ENCODE results near the gene KIF5C. TPM values are rescaled to one million over a fixed set of nuclear protein-coding genes. Genes with fewer than 3 reads are reported as not detected.

KIF5C gene
- total RNA-seq, 3 donors from 2014 or later = 2.7 to 13.3 (median 6.2) TPM

- intact Hi-C loops (cut with DNase I; ENCODE audit: low total_unique reads) = no loop called here
- Histone ChIP-seq H3K9me3 (peaks cover 0 to 16% of the 10 kb centered on the region in 2 donors), H3K27me3 (no peaks in the 10 kb centered on the region), H3K4me3 (no peak overlapping the region), H3K27ac (no peak overlapping the region), H3K4me1 (no peaks in the 10 kb centered on the region), H3K36me3 (no peaks in the 10 kb centered on the region)
- DNase-seq (ENCODE audit: low spot score in 2 of 2) = no peak
- TF ChIP-seq CTCF (IDR thresholded peaks at IDR 0.05) (no peak), POLR2AphosphoS5 (IDR thresholded peaks at IDR 0.05) (no peak), POLR2A (IDR thresholded peaks at IDR 0.05) (no peak)
These were observed 166.5 kb downstream of the KIF5C start for GRCh38 chr2:149041482-149041881.

- H3K4me1 ChIP-seq = no peaks in the 10 kb centered on the region
- no peak for TF ChIP-seq CTCF (IDR thresholded peaks at IDR 0.05)
- no peak for TF ChIP-seq POLR2A (IDR thresholded peaks at IDR 0.05)
- TF ChIP-seq POLR2AphosphoS5 (IDR thresholded peaks at IDR 0.05) = no peak
- DNase-seq (ENCODE audit: low spot score in 2 of 2) = no peak
- H3K4me3 ChIP-seq = no peak overlapping the region
- H3K9me3 ChIP-seq = peaks cover 0 to 26% of the 10 kb centered on the region in 2 donors
- H3K27me3 ChIP-seq = no peaks in the 10 kb centered on the region
- intact Hi-C loops (cut with DNase I; ENCODE audit: low total_unique reads) = no loop called here
- no peaks in the 10 kb centered on the region for H3K36me3 ChIP-seq
- H3K27ac ChIP-seq = no peak overlapping the region
These were observed 167.9 kb downstream of the KIF5C start for GRCh38 chr2:149042881-149043280.

GRCh38 chr2:149044500-149044899 lies 169.5 kb downstream of the KIF5C start:
- Histone ChIP-seq H3K4me3 (no peak overlapping the region), H3K27ac (no peak overlapping the region), H3K27me3 (no peaks in the 10 kb centered on the region), H3K4me1 (no peaks in the 10 kb centered on the region), H3K9me3 (peaks cover 0 to 26% of the 10 kb centered on the region in 2 donors), H3K36me3 (no peaks in the 10 kb centered on the region)
- DNase-seq (ENCODE audit: low spot score in 2 of 2) = no peak
- intact Hi-C loops (cut with DNase I; ENCODE audit: low total_unique reads) = no loop called here
- TF ChIP-seq POLR2A (IDR thresholded peaks at IDR 0.05) = no peak
- no peak for TF ChIP-seq POLR2AphosphoS5 (IDR thresholded peaks at IDR 0.05)
- no peak for TF ChIP-seq CTCF (IDR thresholded peaks at IDR 0.05)

- Histone ChIP-seq H3K4me3 (no peak overlapping the region), H3K36me3 (no peaks in the 10 kb centered on the region), H3K27ac (no peak overlapping the region), H3K4me1 (no peaks in the 10 kb centered on the region), H3K27me3 (no peaks in the 10 kb centered on the region), H3K9me3 (peaks cover 0 to 26% of the 10 kb centered on the region in 2 donors)
- intact Hi-C loops (cut with DNase I; ENCODE audit: low total_unique reads) = no loop called here
- no peak for TF ChIP-seq POLR2A (IDR thresholded peaks at IDR 0.05)
- no peak for TF ChIP-seq CTCF (IDR thresholded peaks at IDR 0.05)
- TF ChIP-seq POLR2AphosphoS5 (IDR thresholded peaks at IDR 0.05) = no peak
- DNase-seq (ENCODE audit: low spot score in 2 of 2) = no peak
These were observed 172.1 kb downstream of the KIF5C start for GRCh38 chr2:149047118-149047517.

GRCh38 chr2:149049142-149049541 lies 174.1 kb downstream of the KIF5C start:
- H3K4me3 ChIP-seq = no peak overlapping the region
- intact Hi-C loops (cut with DNase I; ENCODE audit: low total_unique reads) = no loop called here

More at GRCh38 chr2:149049142-149049541, 174.1 kb downstream of the KIF5C start:
- DNase-seq (ENCODE audit: low spot score in 2 of 2) = no peak
- Histone ChIP-seq H3K27me3 (no peaks in the 10 kb centered on the region), H3K27ac (no peak overlapping the region), H3K4me1 (no peaks in the 10 kb centered on the region), H3K36me3 (no peaks in the 10 kb centered on the region), H3K9me3 (peaks cover 0 to 25% of the 10 kb centered on the region in 2 donors)
- TF ChIP-seq POLR2AphosphoS5 (IDR thresholded peaks at IDR 0.05) (no peak), POLR2A (IDR thresholded peaks at IDR 0.05) (no peak), CTCF (IDR thresholded peaks at IDR 0.05) (no peak)

Data from breast epithelium (tissue), 4 donors.